ENCODE data around the gene UGGT1. TPM values are rescaled to one million over a fixed set of nuclear protein-coding genes. Genes with fewer than 3 reads are reported as not detected.

Gene UGGT1
- total RNA-seq, result 119 and 142 TPM in 2 replicates

GRCh38 chr2:128090945-128091725 is at the start of gene UGGT1:
TSS of gene UGGT1 (plus strand) at chr2:128091200. CDS start at chr2:128091358, 158 bp downstream.

Other genes with a start within 250 kb of the UGGT1 start
- 26.4 and 27.0 TPM in 2 replicates for gene POLR2D, start 233.0 kb upstream of the UGGT1 start, total RNA-seq
- 12.8 and 16.4 TPM in 2 replicates for gene AMMECR1L, start 205.2 kb upstream of the UGGT1 start, total RNA-seq
- gene SAP130, start 63.1 kb upstream of the UGGT1 start, total RNA-seq, result 3.2 and 4.9 TPM in 2 replicates
- 7.9 and 11.9 TPM in 2 replicates for gene HS6ST1, start 227.7 kb downstream of the UGGT1 start, total RNA-seq